Measurements from ENCODE around the gene PRKAG3.

Gene PRKAG3

DNA sequence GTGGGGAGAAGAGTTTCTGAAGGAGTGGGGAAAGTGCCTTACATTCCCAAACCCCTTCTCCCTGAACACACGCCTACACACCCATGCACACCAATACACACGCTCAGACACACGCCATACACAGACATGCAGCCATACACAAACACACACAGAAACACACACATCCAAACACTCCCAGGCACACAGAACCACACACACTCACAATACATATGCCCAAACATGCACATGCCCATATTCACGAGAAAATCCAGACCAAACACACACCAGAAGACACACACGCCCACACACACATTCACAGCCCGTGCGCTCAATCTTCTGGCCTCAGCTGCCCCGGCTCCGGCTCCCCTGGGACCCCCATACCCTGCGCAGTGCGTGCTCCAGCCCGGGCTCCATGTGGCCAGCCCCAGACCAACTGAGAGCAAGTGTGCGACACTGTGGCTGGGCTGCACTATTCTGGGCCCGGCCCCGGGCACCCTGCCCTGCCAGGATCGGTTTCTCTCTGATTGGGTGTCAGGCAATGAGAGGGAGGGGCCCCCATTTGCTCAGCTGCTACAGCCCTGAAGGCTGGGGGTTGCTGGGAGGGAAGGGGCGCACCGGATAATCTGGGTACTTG, at the start of gene PRKAG3:
TSS of gene PRKAG3 (minus strand) at position 426 of the 613 bp plus-strand sequence.
- no peak for DNase-seq

DNA sequence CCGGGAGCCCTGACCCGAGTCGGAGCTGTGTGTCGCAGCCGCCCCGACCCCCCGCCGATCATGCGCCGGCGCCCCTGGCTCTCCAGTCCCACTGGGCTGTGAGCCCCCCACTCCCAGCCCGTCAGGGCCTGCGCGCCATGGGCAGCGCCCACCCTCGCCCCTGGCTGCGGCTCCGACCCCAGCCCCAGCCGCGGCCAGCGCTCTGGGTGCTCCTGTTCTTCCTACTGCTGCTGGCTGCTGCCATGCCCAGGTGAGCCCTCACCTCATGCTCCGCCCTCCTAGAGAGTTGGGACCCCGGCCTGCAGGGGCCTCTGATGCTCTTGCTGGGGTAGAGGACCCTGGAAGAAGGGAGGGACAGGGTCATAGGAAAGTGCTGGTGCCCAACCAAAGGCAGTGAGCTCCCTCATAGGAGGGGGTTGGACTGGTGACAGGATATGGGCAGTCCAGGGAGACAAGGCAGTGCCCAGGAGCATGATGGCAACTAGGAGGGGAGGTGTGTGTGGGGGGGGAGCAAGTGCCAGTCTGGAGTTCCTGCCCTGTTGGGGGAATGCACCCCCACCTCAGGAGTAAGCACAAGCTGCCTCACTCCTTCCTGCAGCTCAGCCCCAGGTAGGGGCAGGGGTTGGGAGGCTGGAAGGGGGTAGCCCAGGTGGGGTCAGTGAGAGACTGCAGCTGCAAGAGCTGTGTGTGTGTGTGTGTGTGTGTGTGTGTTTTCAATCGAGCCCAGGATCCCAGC, 49.4 kb upstream of the PRKAG3 start:
- no peak for DNase-seq

DNA sequence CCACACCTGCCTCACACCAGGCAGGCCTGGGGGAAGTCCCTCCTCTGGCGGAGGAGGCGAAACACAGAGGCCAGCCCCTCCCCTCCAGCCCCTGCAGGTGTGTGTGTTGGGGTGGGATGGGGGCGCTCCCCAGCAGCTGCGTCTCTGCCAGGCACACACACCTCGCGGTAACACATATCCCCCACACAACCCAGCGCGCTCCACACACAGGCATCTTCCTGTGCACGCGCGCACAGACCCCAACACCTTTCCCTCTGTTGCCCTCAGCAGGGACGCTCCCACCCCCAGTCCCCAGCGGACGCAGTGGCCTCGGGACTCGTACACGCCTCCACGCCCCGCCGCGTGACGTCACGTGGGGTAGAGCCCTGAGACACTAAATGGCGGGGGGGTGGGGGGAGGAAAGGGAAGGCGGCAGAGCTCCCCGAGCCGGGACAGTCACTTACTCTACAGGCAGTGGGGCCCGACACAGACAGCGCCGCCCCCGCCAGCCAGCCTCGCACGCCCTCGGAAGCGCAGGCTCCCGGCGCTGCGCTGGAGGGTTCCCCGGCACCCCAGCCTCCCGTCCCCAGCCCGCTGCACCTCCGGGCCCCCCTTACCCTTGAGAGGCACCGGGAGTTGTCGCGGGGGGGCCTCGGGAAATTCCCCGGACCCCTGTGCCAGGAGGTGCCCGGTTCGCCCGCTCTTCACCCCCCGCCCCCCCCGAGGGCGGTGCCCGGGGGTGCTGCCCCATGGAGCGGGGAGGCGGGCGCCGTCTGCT, 48.7 kb upstream of the PRKAG3 start, which contains the start of gene WNT10A:
TSS of gene WNT10A (plus strand) at position 751 of the 757 bp plus-strand sequence. CDS start 144 bp downstream, outside the sequence.
- no peak for DNase-seq

DNA sequence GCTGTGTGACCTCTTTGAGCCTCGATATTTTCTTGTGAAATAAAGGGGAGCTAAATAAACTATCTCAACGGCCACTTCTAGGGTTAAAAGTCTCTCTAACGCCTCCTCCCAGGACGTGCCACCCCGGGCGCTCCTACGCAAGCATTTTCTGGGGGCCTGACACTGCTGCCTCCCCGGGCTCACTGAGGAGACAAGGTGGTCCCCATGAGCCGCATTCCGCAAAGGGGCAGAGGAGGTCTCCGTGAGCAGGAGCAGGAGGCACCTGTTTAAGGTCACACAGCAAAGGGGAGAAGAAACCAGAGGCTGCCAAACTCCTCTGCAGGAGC, 48.1 kb upstream of the PRKAG3 start:
- DNase-seq = no peak

DNA sequence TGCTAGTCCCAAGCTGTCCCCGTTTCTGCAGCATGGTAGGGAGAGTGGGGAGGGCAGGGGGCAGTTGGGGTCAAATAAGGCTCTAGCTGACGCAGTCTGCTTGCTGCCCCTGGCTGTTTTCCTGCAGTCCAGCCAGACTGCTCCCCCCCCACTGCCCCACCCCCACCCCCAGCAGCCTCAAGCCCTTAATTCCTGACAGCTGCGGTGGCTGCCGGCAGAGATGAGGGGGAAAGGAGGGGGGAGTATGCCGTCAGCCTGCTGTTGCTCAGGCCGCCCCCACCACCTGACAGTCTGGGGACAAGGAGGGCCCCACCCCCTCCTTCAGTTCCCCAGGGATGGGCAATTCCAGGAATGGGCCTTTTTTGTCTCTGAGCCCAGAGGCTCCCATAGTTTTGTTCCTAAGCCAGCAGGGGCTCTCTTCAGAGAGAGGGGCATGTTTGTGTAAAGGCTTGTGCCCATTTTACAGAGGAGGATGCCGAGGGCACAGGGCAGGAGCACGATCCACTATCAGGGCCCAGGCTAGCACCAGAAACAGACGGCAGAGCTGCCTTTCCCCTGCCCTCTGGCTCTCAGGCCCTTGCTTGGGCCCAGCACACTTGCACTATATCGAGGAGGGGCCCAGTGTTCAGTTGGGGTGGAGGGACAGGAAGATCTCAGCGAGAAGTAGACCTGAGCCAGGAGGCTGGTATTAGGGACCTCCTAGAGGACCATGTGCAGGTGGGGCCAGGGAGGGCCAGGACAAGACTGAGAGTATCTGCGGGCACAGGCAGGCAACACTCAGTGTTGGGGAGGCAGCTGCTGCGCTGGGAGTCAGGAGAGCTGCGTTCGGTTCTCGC, 47.5 kb upstream of the PRKAG3 start:
- no peak for DNase-seq

DNA sequence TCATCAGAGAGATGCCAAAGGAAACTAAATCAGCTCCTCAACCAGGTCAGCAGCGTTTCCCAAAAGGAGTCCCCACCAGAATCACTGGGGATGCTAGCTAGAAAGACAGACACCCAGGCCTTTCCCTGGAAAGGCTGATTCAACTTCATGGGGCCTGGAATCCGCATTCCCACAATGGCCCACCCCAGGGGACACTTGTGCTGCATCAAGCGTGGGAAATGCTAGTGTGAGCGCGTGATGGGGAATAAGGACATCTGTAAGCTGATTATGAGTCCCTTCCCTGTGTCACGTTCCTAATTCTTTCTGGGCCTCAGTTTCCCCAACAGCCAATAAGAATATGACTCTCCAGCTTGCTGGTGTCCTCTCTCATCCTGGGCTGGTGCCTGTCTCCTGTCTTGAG, 46.9 kb upstream of the PRKAG3 start:
- no peak for DNase-seq

DNA sequence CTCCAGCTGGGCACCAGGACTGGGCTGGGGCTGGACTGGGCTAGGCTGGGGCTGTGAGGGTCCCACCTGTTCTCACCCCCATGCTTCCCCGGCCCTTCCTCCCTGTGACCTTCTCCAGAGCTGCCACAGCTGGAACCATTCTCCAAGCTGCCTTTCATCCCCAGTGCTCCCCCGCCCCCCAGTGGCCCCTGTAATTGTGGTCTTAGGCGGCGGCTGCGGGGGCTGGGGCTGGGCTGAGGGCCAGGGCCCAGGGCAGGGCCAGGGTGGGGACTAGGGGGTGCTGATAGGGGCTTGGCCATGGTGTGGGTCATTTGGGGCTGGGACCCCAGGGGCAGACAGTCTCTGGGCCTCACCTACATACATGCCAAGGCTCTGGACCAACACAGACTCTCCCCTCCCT, 46.3 kb upstream of the PRKAG3 start:
- DNase-seq = no peak

DNA sequence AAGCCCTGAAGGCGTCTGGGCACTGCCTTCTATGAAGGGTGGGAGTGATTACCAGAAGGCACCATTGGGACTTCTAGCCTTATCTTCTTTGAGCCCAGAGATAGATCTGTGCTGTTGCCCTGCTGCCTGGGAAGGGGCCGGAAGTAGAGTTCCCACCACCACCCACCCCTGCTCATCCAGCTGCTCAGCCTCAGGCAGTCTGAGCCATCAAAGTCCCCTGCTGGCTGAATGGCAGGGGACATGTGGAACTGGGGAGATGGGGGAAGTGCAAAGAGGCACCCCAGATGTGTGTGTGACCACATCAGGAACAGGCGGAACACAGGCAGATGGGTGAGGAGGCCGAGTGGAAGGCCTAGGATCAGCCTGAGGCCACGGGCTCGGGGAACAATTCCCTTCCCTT, 45.7 kb upstream of the PRKAG3 start:
- DNase-seq = no peak

DNA sequence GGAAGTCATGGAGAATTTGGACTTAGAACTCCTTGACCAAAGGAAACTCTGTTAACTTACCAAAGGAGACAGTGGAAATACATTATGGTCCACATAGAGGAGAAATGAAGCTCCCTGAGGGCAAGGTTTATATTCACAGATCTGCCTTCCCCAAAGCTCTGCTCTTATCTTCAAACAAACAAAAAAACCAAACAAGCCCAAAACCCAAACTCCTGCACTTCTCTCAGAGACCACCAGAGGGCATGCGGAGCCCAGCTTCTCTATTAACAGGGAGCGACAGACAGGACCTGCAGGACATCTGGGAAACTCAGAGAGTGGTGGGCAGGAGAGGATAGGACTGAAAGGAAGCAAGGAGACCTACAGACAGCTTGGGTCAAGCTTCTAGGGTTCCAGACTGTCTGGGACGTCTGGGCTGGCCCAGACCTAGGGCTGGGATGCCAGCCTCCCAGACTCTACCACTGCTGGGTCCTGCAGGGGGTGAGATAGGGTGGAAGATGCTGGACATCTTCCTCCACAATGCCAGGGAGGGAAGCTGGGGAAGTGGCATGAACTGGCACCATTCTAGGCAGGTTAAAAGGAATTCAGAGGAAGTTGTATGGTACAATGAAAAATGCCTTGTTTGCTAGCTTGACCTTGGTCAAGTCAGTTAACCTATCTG, 45.1 kb upstream of the PRKAG3 start:
- DNase-seq = peak in 10 of 14 donors; percentile 5 to 52 (median 29)

DNA sequence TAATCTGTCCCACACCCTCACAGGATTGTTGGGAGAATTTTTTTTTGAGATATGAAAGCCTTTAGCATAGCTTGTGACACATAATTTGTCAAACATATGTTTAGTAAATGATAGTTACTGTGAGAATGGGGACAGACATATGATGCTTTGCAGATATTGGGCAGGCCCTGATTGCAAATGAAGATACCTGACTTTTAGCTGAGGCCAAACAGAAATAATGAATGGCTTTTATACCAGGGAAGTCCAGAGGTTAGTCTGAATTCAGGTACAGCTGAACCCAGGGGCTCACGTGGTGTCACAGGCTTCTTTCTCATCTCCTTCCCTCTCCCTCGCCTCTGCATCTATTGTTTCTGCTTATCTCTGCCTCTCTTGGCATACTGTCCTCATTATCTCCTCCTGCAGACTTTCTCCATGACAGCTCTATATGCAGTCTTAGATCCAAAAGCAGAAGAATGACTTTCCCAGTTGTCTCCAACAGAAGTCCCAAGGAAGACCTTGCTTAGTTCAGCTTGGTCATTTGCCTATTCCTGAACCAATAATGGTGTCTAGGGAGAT, 44.2 kb upstream of the PRKAG3 start:
- no peak for DNase-seq

DNA sequence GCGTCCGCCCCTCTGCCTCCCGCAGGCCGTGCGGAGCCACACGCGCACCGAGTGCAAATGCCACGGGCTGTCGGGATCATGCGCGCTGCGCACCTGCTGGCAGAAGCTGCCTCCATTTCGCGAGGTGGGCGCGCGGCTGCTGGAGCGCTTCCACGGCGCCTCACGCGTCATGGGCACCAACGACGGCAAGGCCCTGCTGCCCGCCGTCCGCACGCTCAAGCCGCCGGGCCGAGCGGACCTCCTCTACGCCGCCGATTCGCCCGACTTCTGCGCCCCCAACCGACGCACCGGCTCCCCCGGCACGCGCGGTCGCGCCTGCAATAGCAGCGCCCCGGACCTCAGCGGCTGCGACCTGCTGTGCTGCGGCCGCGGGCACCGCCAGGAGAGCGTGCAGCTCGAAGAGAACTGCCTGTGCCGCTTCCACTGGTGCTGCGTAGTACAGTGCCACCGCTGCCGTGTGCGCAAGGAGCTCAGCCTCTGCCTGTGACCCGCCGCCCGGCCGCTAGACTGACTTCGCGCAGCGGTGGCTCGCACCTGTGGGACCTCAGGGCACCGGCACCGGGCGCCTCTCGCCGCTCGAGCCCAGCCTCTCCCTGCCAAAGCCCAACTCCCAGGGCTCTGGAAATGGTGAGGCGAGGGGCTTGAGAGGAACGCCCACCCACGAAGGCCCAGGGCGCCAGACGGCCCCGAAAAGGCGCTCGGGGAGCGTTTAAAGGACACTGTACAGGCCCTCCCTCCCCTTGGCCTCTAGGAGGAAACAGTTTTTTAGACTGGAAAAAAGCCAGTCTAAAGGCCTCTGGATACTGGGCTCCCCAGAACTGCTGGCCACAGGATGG, 42.0 kb upstream of the PRKAG3 start:
- no peak for DNase-seq

DNA sequence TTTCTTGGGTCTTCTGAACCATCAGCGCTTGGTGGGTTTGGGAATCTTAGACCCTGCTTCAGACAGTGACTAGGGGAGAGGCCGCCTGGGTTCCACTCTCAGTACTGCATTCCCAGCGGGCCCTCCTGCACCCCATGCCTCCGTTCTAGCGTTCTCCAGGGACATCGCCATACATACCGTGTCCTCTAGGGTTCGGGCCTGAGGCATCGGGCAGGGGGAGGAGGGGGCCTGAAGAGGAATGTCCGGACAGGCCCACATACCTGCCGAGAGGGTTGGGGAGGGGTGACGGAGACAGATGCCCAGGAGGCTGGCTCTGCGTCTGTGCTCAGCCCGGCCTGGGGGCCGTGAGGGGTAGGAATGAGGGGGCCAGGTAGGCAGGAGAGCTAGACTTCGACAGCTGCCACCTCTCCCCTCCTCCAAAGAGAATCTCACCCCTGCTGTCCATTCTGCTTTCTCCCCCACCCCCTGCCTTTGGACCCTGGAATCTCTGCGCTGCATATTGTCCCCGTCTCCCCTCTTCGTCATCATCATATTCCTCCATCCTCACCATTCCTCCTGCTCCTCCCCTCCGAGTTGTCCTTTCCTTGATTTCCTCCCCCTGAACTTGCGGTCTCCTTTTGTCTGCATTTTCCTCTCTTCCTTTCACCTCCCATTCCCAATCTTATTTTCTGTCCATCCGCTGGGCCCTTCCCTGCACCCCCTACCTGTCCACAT, 41.2 kb upstream of the PRKAG3 start:
- no peak for DNase-seq

DNA sequence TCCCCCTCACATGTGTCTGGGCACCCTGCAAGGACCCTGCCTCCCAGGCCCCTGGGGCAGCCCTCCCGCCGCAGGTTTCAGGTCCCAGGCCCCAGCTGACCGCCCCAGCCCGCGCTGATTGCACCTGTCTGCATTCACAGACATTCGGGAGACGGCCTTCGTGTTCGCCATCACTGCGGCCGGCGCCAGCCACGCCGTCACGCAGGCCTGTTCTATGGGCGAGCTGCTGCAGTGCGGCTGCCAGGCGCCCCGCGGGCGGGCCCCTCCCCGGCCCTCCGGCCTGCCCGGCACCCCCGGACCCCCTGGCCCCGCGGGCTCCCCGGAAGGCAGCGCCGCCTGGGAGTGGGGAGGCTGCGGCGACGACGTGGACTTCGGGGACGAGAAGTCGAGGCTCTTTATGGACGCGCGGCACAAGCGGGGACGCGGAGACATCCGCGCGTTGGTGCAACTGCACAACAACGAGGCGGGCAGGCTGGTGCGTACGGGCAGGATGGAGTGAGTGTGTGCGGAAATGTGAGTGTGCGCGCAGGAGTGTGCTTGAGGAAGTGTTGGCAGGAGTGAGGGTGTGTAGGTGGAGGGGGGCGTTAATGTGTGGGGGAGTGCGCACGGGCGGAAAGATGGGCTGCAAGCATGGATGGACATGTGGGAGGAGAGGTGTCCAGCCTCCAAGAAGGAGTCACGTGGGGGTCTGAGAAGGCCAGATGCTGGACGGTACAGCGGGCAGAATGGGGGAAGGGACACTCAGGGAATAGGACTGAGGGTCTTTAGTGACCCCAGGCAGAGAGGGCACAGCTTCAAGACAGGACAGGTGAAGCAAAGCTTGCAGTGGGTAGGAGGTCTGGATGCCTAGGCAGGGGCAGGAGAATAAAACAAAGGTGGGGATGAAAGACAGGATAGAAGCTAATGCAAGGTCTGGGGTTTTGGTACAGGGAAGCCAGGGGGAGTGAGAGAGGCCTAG, 40.0 kb upstream of the PRKAG3 start:
- DNase-seq = no peak

DNA sequence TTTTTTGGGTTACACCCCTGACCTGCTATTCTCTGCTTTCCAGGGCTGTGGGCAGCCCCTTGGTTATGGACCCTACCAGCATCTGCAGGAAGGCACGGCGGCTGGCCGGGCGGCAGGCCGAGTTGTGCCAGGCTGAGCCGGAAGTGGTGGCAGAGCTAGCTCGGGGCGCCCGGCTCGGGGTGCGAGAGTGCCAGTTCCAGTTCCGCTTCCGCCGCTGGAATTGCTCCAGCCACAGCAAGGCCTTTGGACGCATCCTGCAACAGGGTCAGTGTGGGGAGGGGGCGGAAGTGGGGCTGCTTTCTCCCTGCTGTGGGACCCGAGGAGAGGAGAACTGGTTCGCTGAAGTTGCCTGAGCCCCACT, 39.4 kb upstream of the PRKAG3 start:
- DNase-seq = peak in 1 of 14 donors; percentile 51

DNA sequence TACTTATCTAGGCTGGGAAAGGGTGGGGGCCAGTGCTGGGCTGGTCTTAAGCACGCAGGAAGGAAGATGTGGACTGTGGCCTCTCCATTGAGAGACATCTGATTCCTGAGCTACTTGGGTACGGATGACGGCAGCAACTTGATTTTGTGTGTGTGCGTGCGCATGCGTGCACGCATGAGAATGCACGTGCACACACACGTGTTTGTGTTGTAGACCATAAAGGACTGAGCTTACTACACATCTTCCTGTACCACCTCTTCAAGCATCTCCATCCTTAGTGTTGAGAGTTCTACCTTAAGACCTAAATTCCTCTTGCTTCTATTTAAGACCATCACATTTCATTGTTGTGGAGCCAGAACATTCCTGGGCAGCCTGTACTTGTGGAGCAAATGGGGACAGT, 37.5 kb upstream of the PRKAG3 start:
- no peak for DNase-seq

DNA sequence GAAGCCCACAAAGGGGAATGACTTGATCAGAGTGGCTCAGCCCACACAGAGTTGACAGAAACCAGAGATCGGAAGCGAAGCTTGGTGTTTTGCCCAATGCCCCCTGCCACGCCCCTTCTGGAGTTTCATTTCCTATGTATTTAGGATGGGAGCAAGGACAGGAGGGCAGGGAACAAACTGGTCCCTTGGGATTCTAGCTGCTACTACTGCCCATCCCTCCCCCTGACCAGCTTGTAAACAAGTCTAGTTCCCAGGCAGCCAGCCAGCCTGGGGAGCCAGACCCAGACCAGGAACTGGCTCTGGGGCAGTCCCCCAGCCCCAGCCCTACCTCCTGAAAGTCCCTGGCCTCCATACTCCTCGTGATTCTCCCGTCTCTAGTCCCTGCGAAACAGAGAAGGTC, 36.3 kb upstream of the PRKAG3 start:
- DNase-seq = no peak

DNA sequence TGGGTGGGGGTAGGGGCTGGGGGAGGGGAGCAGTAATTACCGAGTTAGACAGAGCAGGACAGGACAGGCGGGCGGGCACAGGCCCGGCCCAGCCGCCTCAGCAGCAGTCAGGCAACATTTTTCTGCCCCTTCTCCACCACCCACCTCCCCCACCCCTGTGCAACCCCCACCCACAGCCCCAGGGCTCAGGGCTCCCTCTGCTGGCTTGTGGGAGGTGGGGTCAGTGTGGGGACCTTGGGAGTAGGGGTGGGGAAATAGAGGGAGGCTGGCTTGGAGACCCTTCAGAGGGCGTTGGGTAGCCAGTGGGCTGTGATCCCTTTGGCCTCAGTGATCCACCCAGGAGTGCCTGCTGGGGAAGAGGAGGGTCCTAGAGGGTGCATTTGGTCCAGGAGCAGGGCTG, 34.4 kb upstream of the PRKAG3 start:
- DNase-seq = no peak

DNA sequence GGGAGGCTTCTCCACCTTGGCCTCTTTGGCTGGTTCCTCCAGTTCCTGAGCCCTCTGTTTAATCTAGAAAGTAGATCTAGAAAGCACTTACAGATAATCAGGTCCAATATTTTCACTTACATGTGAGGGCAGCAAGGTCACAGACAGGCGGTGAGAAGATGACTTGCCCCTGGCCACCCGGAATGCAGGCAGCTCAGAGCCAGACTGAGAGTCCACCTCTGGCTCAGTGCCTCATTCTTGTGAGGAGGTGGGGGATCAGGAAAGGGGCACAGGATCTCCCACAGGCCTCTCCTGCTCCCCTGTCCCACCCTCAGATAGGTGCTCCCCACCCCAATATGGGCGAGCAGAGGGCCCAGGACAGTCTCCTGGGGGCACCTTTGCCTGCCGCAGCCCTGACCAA, 33.8 kb upstream of the PRKAG3 start:
- DNase-seq = no peak

DNA sequence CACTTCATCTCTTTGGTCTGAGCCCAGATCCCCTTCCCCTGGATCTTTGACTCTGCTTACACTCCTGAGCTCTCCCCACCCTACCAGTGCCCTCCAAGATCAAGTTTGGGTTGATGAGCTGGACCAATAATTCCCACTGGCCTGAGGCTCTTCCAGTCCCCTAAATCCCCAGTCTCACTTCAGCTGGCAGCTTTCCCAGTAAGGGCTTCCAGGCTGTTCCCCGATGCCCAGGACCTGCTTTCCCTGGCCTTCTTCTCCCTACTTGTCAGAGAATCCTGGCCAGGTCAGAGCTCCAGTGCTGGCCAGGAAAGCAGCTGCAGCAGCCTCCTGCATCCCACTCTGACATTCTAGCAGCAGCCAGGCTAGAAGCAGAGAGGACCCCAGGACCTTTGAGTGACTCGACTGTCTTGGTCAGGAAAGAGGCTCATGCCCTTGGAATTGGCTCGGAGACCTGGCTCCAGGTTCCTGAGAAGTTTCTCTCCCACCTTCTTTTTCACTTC, 31.5 kb upstream of the PRKAG3 start:
- no peak for DNase-seq
